ENCODE data around the gene HOXB1.
A peak's percentile ranks its signal among the peaks of the same experiment; 100 is the strongest.

The HOXB1 gene

DNA sequence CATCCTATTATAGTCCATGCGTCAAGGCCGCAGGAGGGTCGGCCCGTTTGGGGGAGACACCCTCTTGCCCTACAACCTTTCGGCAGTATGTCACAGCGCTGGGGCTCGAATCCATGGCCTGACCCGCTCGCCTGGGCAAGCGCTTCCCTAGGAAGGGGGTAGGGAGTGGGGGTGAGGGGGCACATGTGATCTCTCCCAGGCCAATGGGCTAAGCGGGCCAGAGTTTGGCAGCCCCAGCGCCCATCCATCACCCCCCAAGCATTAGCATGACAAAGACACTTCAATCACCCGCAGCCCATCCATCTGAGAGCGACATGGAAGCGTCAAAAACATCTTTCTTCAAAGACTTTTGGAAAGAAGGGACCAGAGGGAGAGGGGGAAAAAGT lies at the start of gene HOXB1:
TSS of gene HOXB1 (minus strand) at position 125 of the 386 bp plus-strand sequence. CDS start at position 18, 107 bp downstream.
- Histone ChIP-seq H3K27me3 (replicated peaks) (peaks cover 68% of the 10 kb centered on the region), H3K4me3 (ENCODE audit: low read depth, low read length) (no peak within 1 kb of the TSS), H3K27ac (no peak within 1 kb of the TSS), H3K36me3 (replicated peaks) (no peaks in the 10 kb centered on the region)
- in situ Hi-C loops (cut with HindIII; ENCODE audit: low pct_ligation_motif_present, low sequenced_read_pairs), result no loop called here
- DNase-seq, result no peak
- TF ChIP-seq CTCF (IDR thresholded peaks at IDR 0.05; ENCODE audit: low read depth, low read length, missing control alignments), result no peak

DNA sequence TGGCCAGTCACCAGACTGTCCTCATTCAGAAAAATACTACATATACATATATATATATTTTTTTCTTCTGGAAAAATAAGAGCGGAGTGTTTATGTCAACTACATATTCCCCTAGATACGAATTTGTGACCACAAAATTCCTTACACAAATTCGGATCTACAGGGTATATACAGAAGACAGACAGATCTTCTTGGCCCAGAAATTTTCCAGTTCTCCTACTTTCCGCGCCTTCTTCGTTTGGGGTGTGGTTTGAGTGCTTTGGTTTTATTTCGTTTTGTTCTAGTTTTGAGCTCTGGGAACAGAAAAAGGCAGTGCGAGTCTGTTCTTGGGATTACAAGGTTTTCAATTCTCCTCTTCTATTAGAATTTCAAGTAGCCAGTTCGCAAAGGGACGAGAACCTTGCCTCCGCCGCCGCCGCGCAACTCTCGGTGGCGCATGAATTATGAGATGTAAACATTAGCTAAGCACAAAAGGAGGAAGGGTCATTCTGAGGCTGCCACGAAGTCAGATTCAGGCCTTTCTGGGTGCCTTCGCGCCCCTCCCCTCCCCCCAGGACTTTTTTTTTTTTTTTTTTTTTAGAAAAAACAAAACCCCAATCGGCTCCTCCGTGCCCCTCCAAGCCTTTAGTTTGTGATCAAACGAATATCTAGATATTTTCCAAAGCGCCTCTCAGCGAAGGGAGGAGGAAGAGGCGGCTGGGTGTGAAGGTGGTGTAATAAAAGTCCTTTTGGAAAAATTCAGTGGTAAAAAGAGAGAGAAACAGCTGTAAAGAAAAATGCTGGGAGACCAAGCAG lies 49.1 kb upstream of the HOXB1 start:
- TF ChIP-seq CTCF (IDR thresholded peaks at IDR 0.05; ENCODE audit: low read depth, low read length, missing control alignments), result no peak
- in situ Hi-C loops (cut with HindIII; ENCODE audit: low pct_ligation_motif_present, low sequenced_read_pairs), result no loop called here
- peaks cover 91% of the 10 kb centered on the region for H3K27me3 ChIP-seq (replicated peaks)
- no peak for DNase-seq
- H3K4me3 ChIP-seq (ENCODE audit: low read depth, low read length), result peak overlapping the region; percentile 58
- H3K27ac ChIP-seq, result no peak overlapping the region
- H3K36me3 ChIP-seq (replicated peaks), result no peaks in the 10 kb centered on the region

- no peaks in the 10 kb centered on the region for H3K36me3 ChIP-seq (replicated peaks)
- no peak for DNase-seq
- H3K27me3 ChIP-seq (replicated peaks), result peaks cover 93% of the 10 kb centered on the region
- peak overlapping the region; percentile 5 for H3K4me3 ChIP-seq (ENCODE audit: low read depth, low read length)
- in situ Hi-C loops (cut with HindIII; ENCODE audit: low pct_ligation_motif_present, low sequenced_read_pairs), result no loop called here
- TF ChIP-seq CTCF (IDR thresholded peaks at IDR 0.05; ENCODE audit: low read depth, low read length, missing control alignments), result no peak
- H3K27ac ChIP-seq, result no peak overlapping the region
Measured at GRCh38 chr17:48579471-48579759, 48.6 kb upstream of the HOXB1 start.

GRCh38 chr17:48578616-48579470 lies 48.0 kb upstream of the HOXB1 start:
- in situ Hi-C loops (cut with HindIII; ENCODE audit: low pct_ligation_motif_present, low sequenced_read_pairs), result no loop called here
- Histone ChIP-seq H3K27me3 (replicated peaks) (peaks cover 92% of the 10 kb centered on the region), H3K27ac (no peak overlapping the region), H3K4me3 (ENCODE audit: low read depth, low read length) (peak overlapping the region; percentile 54), H3K36me3 (replicated peaks) (no peaks in the 10 kb centered on the region)
- DNase-seq, result no peak
- TF ChIP-seq CTCF (IDR thresholded peaks at IDR 0.05; ENCODE audit: low read depth, low read length, missing control alignments), result no peak

DNA sequence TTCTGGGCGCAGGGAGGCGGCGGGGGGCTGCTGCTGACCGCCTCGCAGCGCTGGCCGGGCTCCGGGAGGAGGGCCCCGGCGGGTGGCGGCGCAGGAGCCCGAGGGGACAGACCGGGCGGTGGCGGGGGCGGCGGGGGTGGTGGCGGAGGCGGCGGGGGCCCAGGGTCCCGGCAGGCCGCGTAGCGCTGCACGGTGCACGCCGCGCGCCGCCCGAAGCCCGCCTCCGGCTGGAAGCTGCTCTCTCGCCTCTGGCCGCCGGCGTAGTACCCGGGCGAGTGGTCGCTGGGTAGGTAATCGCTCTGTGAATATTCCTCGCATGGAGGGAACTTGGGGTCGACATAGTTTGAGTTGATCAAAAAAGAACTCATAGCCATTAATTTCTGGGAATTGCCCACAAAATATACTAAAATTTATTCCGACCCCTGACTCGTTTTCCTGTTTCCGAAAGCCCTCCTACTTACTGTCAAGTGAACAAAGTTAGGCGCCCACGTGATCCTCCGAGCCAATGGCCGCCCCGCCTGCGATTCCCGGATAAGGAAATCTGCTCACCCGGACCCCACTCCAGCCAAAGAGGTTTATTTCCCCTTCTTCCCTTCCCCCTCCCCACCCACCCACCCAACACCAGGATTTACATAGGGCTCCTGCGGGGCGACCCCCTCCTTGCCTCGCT lies 47.3 kb upstream of the HOXB1 start, which contains the start of gene HOXB4:
TSS of gene HOXB4 (minus strand) at position 405 of the 670 bp plus-strand sequence. CDS start at position 374, 31 bp downstream.
- H3K27ac ChIP-seq, result no peak within 1 kb of the TSS
- no peak for TF ChIP-seq CTCF (IDR thresholded peaks at IDR 0.05; ENCODE audit: low read depth, low read length, missing control alignments)
- no peaks in the 10 kb centered on the region for H3K36me3 ChIP-seq (replicated peaks)
- peak within 1 kb of the TSS; percentile 54 for H3K4me3 ChIP-seq (ENCODE audit: low read depth, low read length)
- in situ Hi-C loops (cut with HindIII; ENCODE audit: low pct_ligation_motif_present, low sequenced_read_pairs), result no loop called here
- DNase-seq, result no peak
- peaks cover 92% of the 10 kb centered on the region for H3K27me3 ChIP-seq (replicated peaks)

Measured in brain microvascular endothelial cell (primary cell).